HG02840 (cell line): Measurements from ENCODE around the gene LRRC7.
"Not testable (repeated sequence)": the region's sequence is repeated elsewhere in the genome, so short reads cannot be mapped to it uniquely, and the experiment has no call there.

ENCODE experiments used
- ATAC-seq: cut with Tn5 transposase; IDR thresholded peaks from one replicate; pipeline ENCODE4 v1.9.1; 2021; ENCODE audit warnings: mild to moderate bottlenecking, moderate library complexity, moderate number of reproducible peaks; ENCODE audit not compliant: unreplicated experiment, low FRiP score

LRRC7 gene

DNA sequence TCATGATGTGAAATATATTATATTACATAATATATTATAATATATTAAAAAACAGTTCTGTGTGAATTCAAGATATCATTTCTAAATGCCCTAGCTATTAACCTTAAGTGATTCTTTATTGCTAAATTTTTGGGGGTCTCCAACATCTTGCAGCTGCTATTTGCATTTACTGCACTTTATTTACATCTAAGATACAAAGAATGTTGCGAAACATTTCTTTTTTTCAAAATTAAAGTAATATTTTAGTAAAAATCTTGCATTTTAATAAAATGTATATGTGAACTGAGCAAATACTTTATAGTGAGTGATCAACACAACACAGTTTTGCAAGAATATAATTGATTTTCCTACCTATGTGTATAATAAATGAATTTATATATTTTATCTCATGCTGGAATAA lies 456.6 kb downstream of the LRRC7 start:
- no peak for ATAC-seq

DNA sequence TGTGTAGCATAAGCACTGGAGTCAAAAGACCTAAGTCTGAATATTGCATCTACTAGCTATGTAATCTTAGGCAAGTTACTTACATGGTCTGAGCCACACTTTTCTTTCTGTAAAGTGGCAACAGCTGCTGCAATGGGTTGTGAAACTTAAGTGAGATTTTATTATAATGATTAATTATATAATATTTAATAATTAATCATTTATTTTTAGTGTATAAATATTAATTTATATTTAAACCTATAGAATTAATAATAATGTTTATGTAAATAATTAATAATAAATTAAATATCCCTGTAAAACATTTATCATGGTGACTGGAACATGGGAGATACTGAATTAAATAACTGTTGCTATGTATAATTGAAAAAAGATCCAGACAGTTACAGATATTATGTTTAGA lies 457.3 kb downstream of the LRRC7 start:
- no peak for ATAC-seq

DNA sequence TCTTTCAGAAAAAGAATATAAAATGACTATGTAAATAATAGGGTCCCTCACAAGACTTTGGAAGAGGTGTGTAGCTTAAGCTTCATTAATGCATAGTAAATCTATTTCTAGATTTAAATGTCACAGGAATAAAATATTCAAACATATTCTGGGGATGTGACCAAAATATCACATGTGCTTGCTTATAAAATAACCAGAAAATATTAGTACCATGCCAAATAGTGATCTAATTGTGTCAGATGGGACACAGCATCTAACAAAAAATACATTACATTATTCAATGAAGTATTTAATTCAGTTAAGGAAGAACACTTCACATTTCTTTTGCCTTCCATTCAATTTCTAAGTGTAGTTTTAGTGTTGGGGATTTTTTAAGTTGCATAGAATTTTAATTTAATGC lies 458.1 kb downstream of the LRRC7 start:
- ATAC-seq = no peak

DNA sequence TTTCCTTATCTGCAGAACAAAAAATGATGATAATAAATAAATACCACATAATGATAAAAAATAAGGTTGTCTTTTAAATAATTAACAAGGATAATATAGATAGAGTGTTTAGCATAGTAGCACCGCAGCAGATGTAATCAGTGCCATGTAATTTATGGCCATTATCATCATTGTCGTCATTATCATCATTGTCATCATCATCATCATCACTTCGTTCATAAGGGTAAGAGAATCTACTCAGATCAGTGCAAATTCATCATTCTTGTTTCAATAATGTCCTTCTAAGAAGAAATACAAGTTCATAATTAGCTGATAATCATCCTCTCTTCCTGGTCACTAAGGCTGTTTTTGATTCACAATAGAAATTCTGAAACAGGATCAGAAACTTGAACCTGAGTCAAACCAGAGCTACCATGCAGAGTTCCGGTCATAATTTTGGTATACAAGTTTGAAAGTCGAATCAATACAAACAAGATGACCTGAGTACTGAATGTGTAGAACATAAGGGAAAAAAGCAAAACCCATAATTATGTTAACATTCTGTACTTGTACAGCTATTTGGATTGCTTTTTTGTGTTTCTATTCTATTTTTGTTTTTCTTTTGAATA lies 465.6 kb downstream of the LRRC7 start:
- no peak for ATAC-seq

DNA sequence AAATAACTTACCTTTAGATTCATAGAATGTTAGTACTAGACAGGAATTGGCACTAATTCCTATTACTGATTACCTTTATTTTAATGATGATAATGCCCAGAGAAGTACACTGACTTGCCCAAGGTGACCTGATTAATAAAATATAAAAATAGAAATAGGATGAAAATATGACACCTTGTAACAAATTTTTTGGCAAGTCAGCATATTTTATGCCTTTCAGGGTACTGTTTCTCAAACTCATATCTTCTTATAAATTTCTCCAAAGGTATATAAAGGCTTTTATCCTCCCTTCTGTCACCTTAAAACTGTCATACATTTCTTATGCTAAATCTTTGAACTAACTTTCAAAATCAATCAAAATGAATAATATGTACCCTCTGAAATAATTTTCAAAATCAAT lies 466.2 kb downstream of the LRRC7 start:
- ATAC-seq = no peak

DNA sequence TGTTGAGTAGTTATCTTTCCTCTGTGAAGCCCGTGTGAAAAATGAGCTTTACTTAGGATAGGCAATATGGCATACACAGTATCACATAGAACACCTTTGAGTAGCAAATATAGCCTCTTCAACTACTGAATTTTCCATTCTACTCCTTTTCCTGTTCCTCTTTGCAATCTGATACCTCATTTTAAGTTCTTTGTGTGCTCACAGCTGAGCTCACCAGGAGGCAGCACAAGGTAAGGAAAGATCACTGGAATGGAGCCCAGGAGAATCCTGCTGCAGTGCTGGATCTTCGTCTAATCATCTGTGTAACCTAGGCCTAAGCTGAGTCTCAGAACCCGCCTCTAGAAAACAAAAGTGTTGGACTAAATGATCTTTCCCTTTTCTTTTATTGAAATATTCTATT lies 466.7 kb downstream of the LRRC7 start:
- ATAC-seq = no peak

DNA sequence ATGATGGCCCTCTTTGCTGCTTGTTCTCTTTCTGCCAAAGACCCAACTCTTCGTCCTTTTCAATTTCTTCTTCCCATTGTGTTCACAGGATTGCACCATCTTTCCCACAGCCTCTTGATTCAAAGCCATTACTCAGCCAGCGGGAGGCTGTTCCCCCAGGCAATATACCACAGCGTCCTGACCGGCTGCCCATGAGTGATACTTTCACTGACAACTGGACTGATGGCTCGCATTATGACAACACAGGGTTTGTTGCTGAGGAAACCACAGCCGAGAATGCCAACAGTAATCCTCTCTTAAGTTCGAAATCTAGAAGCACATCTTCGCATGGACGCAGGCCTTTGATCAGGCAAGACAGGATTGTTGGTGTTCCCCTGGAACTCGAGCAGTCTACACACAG lies 470.3 kb downstream of the LRRC7 start:
- no peak for ATAC-seq

DNA sequence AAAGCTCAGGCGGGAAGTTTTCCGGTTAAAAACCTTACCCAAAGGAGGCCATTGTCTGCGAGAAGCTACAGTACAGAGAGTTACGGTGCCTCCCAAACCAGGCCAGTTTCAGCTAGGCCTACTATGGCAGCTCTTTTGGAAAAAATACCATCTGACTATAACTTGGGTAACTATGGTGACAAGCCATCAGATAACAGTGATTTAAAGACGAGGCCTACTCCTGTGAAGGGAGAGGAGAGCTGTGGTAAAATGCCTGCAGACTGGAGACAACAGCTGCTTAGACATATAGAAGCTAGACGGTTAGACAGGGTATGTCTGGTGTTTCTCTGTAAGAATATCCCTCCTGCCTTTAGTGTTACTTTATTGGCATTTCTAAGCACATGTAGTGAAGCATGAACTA lies 471.8 kb downstream of the LRRC7 start:
- no peak for ATAC-seq

DNA sequence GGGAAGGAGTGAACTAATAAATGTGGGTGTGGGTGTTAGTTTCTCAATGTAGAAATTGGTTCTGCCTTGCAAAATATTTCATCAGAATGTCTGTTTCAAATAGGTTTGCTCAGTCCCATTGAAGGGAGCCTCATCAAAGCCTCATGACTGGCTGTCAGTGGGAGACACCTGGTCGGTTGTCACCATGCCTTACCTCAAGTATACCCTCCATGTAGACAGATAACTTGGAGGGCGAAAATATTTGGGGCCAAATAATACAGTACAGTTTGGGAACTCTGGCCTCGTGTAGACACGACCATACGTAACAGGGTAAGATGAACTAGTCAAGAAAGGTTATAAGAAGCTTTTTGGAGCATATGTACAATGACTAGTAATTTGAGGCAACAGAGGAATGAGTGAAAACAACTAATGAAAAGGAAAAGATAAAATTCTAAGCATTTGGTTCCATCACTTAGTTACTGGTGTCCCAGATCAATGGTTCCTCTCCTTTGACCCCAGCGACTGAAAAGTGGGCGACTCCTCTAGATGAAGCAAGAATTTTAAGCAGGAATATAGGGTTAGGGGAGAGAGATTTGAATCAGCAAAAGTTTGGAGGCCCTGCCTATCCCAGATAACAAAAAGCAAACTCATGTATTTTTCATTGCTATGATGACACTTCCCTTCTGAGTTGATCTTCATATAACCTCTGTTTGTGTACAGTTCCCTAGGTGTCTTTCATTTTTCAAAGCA lies 473.8 kb downstream of the LRRC7 start:
- ATAC-seq = no peak

DNA sequence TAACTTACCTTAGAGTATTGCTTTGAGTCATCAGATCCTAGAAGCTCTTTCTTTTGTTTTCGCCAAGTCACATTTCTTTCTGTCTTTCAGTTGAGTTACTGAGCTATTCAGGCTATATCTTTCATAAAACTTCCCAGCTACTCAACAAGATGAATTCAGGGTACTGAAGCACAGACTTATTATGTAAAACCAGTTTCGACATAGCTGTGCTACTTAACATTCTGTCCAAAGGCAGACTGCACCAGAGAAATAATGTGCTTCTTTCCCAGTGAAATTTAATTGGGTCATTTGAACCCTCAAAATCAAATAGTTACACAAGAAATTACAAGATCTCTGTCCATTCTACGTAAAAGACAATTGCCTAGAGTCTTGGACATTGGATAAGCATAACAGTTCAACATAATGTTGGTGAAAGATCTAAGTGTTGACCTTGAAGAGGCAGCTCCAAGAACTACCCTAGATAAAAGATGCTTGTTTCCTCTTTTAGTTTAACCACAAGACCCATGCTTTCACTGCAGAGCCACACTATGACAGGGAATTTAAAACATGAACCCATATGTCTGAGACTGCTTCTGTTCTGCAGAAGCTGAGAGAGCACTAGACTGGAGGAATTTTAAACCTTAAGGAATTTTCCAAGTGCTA lies 474.5 kb downstream of the LRRC7 start:
- ATAC-seq = no peak

DNA sequence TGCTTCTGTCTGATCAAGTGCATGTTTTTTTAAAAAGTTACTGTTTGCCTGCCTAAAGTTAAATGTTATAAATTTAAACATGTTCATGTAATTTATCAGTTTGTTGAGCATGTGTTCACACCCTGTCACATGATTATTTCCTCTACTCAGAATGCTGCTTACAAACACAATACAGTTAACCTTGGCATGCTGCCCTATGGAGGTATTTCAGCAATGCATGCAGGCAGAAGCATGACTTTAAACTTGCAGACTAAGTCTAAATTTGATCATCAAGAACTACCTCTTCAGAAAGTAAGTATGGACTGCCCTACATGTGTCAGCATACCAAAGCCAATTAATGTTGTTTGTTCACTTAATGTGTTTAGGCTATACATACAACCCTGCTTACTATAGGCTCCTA lies 476.1 kb downstream of the LRRC7 start:
- ATAC-seq = no peak

DNA sequence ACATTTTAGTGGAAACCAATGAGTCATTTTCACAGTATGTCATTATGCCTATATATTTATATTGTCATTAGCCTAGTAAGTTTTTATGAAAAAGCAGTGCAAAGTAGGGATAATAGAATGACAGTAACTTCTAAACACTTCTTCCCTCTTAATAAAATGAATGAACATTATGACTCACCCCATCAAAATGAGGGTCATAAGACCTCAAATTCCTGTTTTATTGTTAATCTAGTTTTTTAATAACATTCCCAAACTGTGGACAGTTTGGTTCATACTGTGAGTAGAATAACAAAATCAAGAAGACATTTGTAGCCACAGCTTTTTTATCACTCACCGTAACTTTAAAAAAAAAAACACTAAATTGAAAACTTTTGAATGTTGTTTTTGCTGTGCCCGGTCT lies 477.1 kb downstream of the LRRC7 start:
- no peak for ATAC-seq

DNA sequence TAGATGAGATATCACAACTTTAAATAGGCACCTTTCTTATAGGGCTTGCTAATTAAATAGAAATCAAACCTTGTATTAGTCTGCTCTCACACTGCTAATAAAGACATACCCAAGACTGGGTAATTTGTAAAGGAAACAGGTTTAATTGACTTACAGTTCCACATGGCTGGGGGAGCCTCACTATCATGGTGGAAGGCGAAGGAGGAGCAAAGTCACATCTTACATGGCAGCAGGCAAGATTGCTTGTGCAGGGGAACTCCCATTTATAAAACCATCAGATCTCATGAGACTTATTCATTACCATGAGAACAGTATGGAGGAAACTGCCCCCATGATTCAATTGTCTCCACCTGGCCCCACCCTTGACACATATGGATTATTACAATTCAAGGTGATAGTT lies 477.9 kb downstream of the LRRC7 start:
- not testable (repeated sequence) for ATAC-seq

DNA sequence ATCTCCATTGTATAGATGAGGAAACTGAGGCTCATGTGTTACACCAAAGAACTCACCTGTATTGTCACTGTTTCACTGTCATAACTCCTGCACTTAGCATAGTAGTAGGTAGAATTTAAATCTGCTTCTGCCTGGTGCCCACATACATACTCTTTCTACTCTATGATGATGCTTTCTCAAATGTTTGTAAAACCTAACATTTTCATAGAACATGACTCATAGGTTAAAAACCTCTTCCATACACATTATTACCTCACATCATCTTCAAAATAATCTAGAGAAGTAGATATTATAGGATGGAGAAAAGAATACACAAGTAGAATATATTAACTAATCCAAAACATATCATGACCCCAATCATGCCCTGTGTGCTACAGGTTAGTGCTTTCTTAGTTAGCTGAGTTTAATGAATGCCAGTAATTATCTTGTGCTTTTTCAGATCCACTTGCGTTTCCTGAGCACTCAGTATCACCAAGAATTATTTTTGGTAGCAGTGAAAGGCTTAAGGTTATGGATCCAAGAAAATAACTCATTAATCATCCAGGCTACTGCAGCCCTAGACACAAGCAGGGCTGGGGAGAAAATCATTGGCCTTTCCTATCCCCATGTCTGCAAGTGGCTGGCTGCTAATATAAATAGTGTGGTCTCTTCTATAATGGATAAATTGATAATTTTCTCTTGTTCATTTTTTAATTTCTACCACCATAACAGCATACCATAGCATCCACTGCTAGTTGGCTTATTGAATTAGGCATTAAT lies 480.8 kb downstream of the LRRC7 start:
- no peak for ATAC-seq

DNA sequence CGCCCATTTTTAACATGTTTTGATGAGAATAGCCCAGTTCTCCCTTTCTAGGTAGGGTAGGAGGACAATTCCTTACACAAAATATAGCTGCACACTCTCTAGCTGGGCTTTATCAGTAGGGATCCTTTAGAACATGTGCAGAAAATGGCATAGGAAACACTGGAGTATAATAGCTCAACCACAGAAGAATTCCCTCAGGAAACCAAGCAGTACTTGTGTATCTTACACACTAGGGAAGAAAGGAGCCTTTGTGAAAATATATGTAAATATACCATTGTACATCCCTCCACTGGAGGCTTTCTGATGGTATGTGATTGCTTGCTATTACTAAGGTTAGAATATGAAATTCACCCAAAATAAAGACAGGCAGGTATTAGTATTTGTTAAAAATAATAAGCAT lies 484.2 kb downstream of the LRRC7 start:
- no peak for ATAC-seq

DNA sequence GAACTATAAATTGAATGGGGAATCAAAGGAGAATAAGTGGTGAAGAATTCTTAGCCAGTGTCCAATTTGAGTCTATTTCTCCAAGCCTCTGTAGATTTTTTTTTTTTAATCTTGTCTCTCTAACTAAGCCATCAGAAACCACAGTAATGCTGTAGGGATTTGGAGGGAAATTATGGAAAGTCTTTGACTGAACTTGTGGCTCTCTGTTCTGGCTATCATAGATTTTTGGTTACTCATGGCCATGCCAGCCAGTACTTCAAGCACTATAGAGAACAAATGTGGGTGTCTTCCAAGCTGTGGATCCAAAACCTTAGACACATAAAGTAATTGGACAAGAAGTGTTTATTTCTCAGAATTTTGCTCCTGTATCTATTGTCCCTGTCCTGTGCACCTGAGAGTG lies 489.8 kb downstream of the LRRC7 start:
- ATAC-seq = no peak

DNA sequence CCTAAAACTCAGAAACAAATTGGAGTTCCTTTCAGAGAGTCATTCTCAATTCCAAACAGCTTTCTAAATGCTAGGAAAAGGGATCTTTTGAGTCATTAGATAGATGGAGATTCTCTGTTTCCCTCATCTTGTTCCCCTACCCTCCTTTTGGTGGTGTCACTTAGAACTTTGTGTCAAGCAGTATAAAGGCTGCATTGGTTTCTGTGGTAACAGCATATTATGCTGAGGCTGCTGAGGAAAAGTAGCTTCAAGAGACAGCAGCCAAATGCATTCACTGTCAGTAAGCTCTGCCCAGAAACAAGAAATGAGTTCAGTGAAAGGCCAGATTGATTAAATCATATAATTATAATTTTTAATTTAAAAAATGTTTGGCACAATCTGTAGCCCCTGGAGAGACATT lies 493.5 kb downstream of the LRRC7 start:
- ATAC-seq = no peak

DNA sequence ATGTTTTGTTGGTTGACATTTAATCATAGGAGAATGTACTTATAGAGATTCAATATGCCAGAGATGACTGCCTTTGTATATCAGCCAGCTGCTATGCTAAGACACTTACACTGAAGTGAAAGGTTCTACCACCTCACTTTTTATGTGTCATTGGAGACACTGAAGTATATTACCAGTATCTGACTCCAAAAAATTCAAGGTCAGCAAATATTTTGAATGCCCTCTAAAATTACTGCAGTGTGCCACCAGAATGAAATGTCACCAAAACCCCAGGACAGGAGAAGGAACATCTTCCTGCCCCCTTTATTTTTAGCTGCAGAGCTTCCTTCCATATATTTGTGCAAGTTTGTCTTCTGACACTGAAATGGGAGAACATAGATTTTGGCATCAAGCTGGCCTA lies 496.1 kb downstream of the LRRC7 start:
- ATAC-seq = no peak

DNA sequence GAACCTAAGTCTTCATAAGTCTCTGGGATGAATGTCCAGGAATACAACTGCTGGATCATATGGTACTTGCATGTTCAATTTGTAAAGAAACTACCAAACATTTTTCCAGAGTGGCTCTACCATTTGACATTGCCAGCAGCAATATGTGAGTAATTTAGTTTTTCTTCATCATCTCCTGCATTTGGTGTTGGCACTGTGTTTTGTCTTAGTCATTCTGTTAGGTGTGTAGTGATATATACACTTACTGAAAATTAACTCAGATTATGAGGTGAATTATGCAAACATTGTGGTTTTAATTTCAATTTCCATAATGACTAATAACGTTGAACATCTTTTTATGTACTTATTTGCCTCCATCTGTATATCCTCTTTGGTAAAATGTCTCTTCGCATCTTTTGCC lies 499.0 kb downstream of the LRRC7 start:
- no peak for ATAC-seq

DNA sequence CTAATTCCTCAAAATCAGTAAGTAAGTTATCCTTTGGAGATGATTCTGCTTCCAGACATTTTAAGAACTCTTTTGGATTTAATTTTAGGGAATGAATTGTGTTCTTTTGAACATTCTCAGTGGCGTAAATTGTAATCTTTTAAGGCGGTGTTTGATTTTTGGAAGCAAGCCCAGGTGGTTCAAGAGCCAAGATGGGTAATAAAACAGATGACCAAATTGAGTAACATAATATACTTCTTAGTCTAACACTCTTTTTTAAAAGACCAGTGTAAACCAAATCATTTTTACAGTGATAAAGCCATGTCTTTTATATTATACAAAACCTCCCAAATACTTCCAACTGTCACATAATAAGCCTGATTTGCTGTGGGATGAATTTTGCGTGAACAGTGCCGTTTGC lies 503.9 kb downstream of the LRRC7 start:
- ATAC-seq = no peak

DNA sequence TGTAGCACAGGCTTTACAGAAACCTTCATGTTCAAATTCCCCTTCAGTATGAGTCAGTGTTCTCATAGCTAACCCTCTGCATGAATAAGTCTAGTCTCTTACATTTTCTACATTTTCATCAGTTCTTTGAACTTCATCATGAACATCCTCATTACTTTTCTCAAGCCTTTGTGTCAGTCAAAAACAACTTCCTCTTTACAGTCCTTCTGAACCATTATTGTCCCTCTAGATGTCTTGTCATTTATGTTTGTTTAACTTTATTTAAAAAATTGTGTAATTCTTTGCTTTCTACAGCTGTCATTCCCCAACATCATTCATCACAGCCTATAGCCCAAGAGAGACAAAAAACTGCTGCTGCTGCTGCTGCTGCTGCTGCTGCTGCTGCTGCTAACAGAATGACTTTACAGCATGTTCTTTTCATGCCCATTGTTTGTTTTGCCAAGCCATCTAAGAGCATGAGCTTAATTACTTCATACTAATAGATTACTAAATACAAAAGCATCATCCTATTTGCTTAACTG lies 504.6 kb downstream of the LRRC7 start:
- ATAC-seq = no peak
